Measurements from ENCODE around the gene NUTM2A. TPM values are rescaled to one million over a fixed set of nuclear protein-coding genes. Genes with fewer than 3 reads are reported as not detected.
"Not testable (repeated sequence)": the region's sequence is repeated elsewhere in the genome, so short reads cannot be mapped to it uniquely, and the experiment has no call there.

NUTM2A gene
- total and polyA plus RNA-seq, 12 donors = 0.65 to 6.8 (median 1.7) TPM

DNA sequence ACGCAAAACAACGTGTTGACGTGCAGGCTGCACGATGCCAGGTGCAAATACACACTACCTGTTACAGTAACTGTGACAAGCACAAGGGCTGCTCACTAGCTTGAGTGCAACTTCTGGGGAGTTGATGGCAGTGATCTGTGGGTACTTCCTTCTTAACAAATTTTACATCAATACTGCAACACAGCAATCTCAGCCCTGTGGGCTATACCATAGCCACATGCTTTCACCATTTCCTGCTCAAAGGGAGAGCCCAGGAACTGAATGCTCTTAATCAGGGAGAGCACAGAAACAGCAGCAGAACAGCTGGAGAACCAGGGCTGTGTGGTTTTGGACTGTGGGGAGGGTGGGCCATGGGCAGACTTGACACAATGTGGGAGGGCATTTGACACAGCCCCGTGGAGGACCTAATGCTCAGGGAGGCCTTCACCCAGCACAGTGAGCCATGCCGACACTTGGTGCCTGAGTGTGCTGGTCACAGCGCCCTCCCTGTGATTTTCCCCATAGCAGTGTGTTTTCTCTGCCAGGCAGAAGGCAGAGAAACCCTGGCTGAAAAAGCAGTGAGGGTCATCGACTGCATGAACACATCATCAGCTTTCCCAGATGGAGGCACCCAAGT is 12.0 kb upstream of the NUTM2A start:
- H3K36me3 ChIP-seq; intact Hi-C loops (cut with DNase I); H3K4me3 ChIP-seq; DNase-seq; H3K9me3 ChIP-seq; H3K27me3 ChIP-seq: not testable (repeated sequence)
- ATAC-seq = peak in 3 of 8 donors; percentile 3 to 24 (median 7)
- Histone ChIP-seq H3K4me1 (peaks cover 0 to 17% (median 8%) of the 10 kb centered on the region in 9 donors), H3K27ac (peak overlapping the region in 6 of 10 donors; percentile 25 to 78 (median 54))
- WGBS, 2 donors = 79 to 90% methylated on average over 7 of the region's 8 CpGs

DNA sequence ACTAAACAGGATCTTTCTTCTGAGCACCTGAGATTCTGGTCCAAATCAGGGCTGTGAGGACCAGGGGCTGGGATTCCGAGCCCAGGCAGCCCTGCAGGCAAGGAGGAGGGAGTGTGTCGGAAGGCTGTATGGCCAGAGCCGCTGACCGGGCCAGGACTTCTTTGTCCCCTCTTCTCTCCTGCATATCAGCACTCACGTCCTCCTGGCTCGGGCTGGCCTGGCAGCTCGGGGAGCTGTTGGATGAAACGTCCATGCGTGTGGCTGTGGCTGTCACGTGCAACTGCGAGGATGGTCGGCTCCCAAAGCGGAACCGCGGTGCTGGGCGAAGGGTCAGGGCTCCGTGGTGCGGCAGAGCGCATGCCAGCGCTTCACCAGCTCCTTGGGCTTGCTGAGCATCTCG is 11.4 kb upstream of the NUTM2A start:
- peak overlapping the region in 8 of 10 donors; percentile 25 to 78 (median 58) for H3K27ac ChIP-seq

DNA sequence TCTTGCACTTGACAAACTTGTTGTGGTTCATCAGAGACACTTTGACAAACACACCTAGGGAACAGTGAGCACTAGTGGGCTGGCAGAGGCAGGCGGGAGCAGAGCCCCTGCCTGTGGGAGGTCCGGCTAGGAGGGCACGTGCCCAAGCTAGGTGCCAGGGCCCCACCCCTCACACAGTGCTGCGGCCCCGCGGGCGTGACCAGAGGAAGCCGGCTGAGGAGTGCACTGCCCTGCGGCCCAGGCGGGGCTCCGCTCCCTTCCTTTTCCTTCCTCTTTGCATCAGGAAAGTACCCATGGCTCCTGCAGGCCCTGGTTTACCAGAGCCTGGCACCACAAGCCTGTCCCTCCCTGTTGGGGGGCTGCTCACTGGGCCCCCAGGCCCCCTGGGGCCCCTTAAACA is 9.1 kb upstream of the NUTM2A start:
- H3K27me3 ChIP-seq; H3K36me3 ChIP-seq; intact Hi-C loops (cut with DNase I); H3K4me3 ChIP-seq; H3K9me3 ChIP-seq; H3K27ac ChIP-seq: not testable (repeated sequence)
- 64 to 69% methylated on average over 11 of the region's 11 CpGs for WGBS, 2 donors
- DNase-seq (peak in 1 of 2 donors; percentile 47), ATAC-seq (peak in 6 of 8 donors; percentile 40 to 55 (median 44))
- H3K4me1 ChIP-seq = peaks cover 0 to 17% (median 8%) of the 10 kb centered on the region in 9 donors

More for the DNA sequence above, 11.4 kb upstream of the NUTM2A start:
- H3K9me3 ChIP-seq; H3K27me3 ChIP-seq; H3K4me3 ChIP-seq; H3K36me3 ChIP-seq; intact Hi-C loops (cut with DNase I): not testable (repeated sequence)
- WGBS, 2 donors = 58 to 73% methylated on average over 16 to 19 of the region's 21 CpGs
- peaks cover 0 to 17% (median 8%) of the 10 kb centered on the region in 9 donors for H3K4me1 ChIP-seq
- DNase-seq = peak; percentile 55 to 65
- ATAC-seq = peak; percentile 51 to 92 (median 86)

DNA sequence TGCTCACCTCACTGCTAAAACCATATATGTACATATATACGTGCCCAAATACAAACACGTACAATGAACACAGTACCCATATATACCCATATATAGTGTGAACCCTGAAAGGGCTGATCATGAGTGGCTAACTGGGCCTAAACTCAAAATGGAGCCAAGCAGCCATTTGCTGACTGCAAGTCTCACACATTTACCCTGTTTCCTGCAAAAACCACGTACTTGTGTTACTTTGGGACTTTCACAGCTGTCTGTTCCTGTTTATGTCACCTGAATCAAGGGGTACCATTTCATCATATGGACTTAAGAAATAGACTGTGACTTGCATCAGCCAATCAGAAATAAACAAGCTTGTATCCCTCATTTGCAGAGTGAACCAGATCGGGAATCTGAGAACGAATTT is 5.9 kb upstream of the NUTM2A start:
- intact Hi-C loops (cut with DNase I); H3K27me3 ChIP-seq; H3K9me3 ChIP-seq; ATAC-seq; H3K4me3 ChIP-seq; DNase-seq; H3K36me3 ChIP-seq; H3K27ac ChIP-seq: not testable (repeated sequence)
- 82 to 89% methylated on average over 1 of the region's 5 CpGs for WGBS, 2 donors
- H3K4me1 ChIP-seq = peaks cover 0 to 13% (median under 1%) of the 10 kb centered on the region in 9 donors

DNA sequence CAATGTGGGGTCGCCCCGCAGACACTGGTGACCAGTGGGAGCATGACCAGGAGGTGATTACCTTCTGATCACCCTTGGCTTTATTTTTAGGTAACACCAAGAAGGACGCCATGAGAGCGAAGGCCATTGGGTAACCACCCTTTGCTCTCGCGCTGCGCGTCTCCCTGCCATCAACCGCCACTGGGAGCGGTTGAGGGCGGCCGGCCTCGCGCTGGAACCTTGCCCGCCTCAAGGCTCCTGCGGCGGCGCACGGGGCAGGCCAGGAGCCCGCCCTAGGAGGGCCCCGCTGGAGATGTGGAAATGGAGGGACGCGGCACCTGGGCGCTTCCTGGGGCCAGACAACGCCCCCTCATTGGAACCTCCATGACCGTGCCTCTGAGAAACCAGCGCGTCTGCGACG is 2.5 kb upstream of the NUTM2A start:
- H3K27ac ChIP-seq; H3K4me3 ChIP-seq; H3K9me3 ChIP-seq; H3K36me3 ChIP-seq; H3K27me3 ChIP-seq; DNase-seq; H3K4me1 ChIP-seq; intact Hi-C loops (cut with DNase I); ATAC-seq: not testable (repeated sequence)
- WGBS, 2 donors = 80 to 100% methylated on average over 13 to 30 of the region's 30 CpGs

DNA sequence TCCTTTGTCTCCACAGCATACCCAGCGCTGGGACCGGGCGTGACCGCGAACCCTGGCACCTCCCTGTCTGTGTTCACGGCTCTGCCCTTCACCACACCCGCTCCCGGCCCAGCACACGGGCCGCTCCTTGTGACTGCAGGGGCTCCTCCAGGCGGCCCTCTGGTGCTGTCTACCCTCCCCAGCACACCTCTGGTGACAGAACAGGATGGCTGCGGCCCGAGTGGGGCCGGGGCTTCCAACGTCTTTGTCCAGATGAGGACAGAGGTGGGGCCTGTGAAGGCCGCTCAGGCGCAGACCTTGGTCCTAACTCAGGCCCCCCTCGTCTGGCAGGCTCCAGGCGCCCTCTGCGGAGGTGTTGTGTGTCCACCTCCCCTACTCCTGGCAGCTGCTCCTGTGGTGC is 3.0 kb downstream of the NUTM2A start:
- ATAC-seq, DNase-seq: not testable (repeated sequence)
- 94 to 97% methylated on average over 6 to 9 of the region's 20 CpGs for WGBS, 2 donors

DNA sequence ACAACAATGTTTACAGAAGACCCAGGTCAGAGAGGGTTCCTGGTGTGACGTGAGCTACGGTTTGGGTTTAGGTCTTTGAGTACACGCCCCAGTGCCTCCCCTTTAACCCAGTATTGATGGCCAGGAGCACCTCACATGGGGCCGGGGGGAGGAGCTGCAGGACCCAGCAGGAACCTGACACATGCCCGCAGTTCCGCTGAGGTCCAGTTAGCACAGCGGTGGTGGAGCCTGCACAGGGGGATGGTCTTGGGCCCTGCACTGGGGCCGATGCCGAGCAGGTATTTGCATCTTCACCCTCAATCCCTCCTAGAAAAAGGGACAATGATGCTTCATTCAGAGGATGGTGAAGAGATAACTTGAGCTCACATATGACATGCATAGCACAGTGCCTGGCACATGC is 4.0 kb downstream of the NUTM2A start:
- H3K36me3 ChIP-seq; H3K27ac ChIP-seq; intact Hi-C loops (cut with DNase I); H3K4me1 ChIP-seq; H3K9me3 ChIP-seq; H3K4me3 ChIP-seq; H3K27me3 ChIP-seq; ATAC-seq; DNase-seq: not testable (repeated sequence)
- WGBS, 2 donors = 95 to 96% methylated on average over 9 of the region's 9 CpGs

More for the DNA sequence above, 3.0 kb downstream of the NUTM2A start:
- H3K27me3 ChIP-seq; H3K4me3 ChIP-seq; H3K4me1 ChIP-seq; H3K27ac ChIP-seq; H3K36me3 ChIP-seq; intact Hi-C loops (cut with DNase I); H3K9me3 ChIP-seq: not testable (repeated sequence)

DNA sequence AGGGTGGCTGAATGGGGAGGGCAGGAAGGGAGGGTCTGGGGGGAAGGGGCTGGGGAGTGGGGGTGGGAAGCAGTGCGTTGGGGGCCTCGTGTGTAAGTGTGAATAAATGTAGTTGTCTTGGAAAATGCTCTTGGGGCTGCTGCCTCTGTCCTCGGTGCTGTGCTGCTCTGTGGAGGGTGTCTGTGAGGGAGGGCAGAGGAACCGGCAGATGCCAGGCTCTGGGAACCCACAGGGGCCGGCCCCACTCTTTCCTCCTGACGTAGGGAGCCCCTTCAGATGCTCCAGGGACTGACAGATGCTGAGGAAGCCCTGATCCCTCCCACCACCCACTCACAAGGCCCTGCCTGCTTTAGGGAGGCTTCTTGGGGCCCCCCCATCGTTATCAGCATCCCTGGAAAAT is 9.6 kb downstream of the NUTM2A start:
- H3K4me1 ChIP-seq; H3K27ac ChIP-seq; H3K9me3 ChIP-seq; DNase-seq; H3K4me3 ChIP-seq; ATAC-seq; H3K27me3 ChIP-seq; H3K36me3 ChIP-seq; intact Hi-C loops (cut with DNase I): not testable (repeated sequence)
- WGBS, 2 donors = 79 to 100% methylated on average over 2 to 5 of the region's 7 CpGs

DNA sequence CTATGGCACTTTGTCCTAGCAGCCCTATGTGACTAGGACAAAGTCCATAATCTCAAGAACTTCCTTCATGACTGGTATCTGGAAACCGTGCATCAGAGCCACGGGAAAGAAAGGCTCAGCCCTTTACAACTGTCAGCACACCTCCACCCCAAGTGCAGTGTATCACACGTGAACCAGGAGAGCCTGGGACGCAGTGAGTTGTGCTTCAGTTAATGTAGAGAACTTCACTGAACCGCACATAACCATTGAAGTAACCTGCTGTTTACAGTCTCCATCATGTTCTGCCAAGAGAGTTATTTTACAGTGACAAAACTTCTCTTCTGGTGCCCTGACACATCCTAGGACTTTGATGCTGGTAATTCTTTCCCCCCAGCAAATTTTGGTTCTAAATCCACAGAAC is 12.0 kb downstream of the NUTM2A start:
- ATAC-seq = not testable (repeated sequence)

DNA sequence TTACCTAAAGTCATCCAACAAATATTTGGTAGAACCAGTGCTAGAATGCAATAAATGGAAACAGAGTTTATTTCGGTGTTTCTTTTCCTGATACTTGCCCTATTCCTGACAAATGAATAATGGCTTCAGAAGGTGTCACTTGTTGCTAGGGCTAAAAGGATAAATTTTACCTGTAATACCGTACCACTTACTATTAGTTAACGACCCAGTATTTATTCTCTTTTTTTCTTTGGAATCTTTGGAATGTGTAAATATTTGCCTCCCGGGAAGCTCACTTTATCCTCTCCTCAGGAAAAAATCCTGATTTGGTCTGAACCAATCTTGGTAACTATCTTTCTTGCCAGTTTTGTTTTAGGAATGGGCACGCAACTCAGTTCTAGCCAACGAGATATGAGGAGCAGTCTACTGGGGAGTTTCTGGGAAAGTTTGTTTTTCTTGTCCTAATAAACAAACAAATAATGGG is 14.1 kb downstream of the NUTM2A start:
- H3K9me3 ChIP-seq; H3K27me3 ChIP-seq; ATAC-seq; intact Hi-C loops (cut with DNase I); DNase-seq; H3K27ac ChIP-seq; H3K4me3 ChIP-seq; H3K4me1 ChIP-seq; H3K36me3 ChIP-seq: not testable (repeated sequence)
- 78 to 93% methylated on average over 2 of the region's 6 CpGs for WGBS, 2 donors

More for the DNA sequence above, 12.0 kb downstream of the NUTM2A start:
- 90% methylated on average over 3 of the region's 5 CpGs for WGBS, 2 donors
- H3K27me3 ChIP-seq; intact Hi-C loops (cut with DNase I); H3K36me3 ChIP-seq; H3K4me3 ChIP-seq; H3K4me1 ChIP-seq; DNase-seq; H3K9me3 ChIP-seq; H3K27ac ChIP-seq: not testable (repeated sequence)

DNA sequence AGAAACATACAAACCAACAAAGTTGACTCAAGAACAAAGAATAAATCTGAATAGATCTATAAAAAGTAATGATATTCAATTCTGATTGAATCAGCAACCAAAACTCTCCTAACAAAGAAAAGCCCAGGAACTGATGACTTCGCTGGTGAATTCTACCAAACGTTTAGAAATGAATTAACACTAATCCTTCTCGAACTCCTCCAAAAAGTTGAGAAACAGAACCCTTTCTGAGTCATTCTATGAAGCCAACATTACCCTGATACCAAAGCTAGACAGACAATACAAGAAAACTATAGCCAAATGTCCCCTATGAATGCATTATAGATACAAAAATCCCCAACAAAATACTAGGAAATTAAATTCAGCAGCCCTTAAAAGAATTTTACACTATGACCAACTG is 16.9 kb downstream of the NUTM2A start:
- H3K4me3 ChIP-seq; H3K4me1 ChIP-seq; ATAC-seq; intact Hi-C loops (cut with DNase I); H3K27me3 ChIP-seq; H3K9me3 ChIP-seq; DNase-seq; H3K27ac ChIP-seq; H3K36me3 ChIP-seq: not testable (repeated sequence)
- WGBS, 2 donors = 92% methylated on average over 3 of the region's 3 CpGs

DNA sequence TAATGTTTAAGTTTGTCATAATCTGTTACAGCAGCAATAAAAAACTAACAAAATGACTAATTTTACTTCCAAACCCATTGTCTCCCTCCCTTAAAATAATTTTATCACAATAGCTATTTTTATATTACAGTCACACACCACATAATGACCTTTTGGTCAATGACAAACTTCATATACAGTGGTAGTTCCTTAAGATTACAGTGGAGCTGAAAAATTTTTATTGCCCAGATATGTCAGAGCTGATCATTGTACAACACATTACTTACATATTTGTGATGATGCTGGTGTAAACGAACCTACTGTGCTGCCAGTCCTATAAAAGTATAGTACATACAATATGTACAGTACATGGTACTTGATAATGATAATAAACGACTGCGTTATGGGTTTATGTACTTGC is 22.1 kb downstream of the NUTM2A start:
- DNase-seq; H3K4me3 ChIP-seq; H3K27ac ChIP-seq; ATAC-seq; H3K4me1 ChIP-seq; intact Hi-C loops (cut with DNase I); H3K9me3 ChIP-seq; H3K36me3 ChIP-seq; H3K27me3 ChIP-seq: not testable (repeated sequence)
- WGBS, 2 donors = 70 to 72% methylated on average over 1 of the region's 3 CpGs

Measured in heart right ventricle (tissue), 16 donors.